Neural progenitor cell (in vitro differentiated cells): ENCODE data around the gene CLNK. TPM values are rescaled to one million over a fixed set of nuclear protein-coding genes. Genes with fewer than 3 reads are reported as not detected.

ENCODE experiments used
- DNase-seq: peaks from one replicate; pipeline ENCODE4 v3.0.0-alpha.2; 2016; ENCODE audit warnings: low spot score
- H2AFZ ChIP-seq: fragments of 200-600 bp; sonication (generic); replicated peaks from 2 replicates; pipeline ENCODE4 v1.6.1; 2016; ENCODE audit warnings: antibody characterized with exemption
- H3F3A ChIP-seq: fragments of 200-600 bp; sonication (generic); 2 replicates; pipeline ENCODE4 v1.6.1; 2016; ENCODE audit warnings: antibody characterized with exemption, low read depth
- H3K27ac ChIP-seq: fragments of 200-600 bp; sonication (generic); 2 replicates; pipeline ENCODE4 v1.5.1; 2016; ENCODE audit warnings: mild to moderate bottlenecking
- H3K27me3 ChIP-seq: fragments of 200-600 bp; sonication (generic); 2 replicates; pipeline ENCODE4 v1.6.1; 2016; ENCODE audit warnings: mild to moderate bottlenecking, moderate library complexity
- H3K36me3 ChIP-seq: fragments of 200-600 bp; sonication (generic); 2 replicates; pipeline ENCODE4 v1.5.1; 2016
- H3K4me1 ChIP-seq: fragments of 200-600 bp; sonication (generic); 2 replicates; pipeline ENCODE4 v1.6.1; 2016; ENCODE audit warnings: mixed run types
- H3K4me2 ChIP-seq: fragments of 200-600 bp; sonication (generic); 2 replicates; pipeline ENCODE4 v1.6.1; 2016
- H3K4me3 ChIP-seq: fragments of 200-600 bp; sonication (generic); 2 replicates; pipeline ENCODE4 v1.5.1; 2016
- H3K79me2 ChIP-seq: fragments of 200-600 bp; sonication (generic); 2 replicates; pipeline ENCODE4 v1.6.1; 2016; ENCODE audit warnings: low read depth
- H3K9ac ChIP-seq: fragments of 200-600 bp; sonication (generic); 2 replicates; pipeline ENCODE4 v1.6.1; 2016
- H3K9me3 ChIP-seq: fragments of 200-600 bp; sonication (generic); 2 replicates; pipeline ENCODE4 v1.5.1; 2016; ENCODE audit warnings: low read depth
- H4K20me1 ChIP-seq: fragments of 200-600 bp; sonication (generic); 2 replicates; pipeline ENCODE4 v1.6.1; 2016; ENCODE audit warnings: low read depth
- H3K27ac Mint-ChIP-seq: 3 replicates; pipeline ENCODE4 v1.8.0; 2021; ENCODE audit warnings: mixed read lengths
- H3K27me3 Mint-ChIP-seq: 2 replicates; pipeline ENCODE4 v1.8.0; 2022; ENCODE audit warnings: low read depth, mild to moderate bottlenecking, inconsistent platforms, moderate library complexity, mixed read lengths; ENCODE audit not compliant: insufficient read depth
- H3K36me3 Mint-ChIP-seq: 3 replicates; pipeline ENCODE4 v1.8.0; 2021; ENCODE audit warnings: mixed read lengths
- H3K4me1 Mint-ChIP-seq: 3 replicates; pipeline ENCODE4 v1.8.0; 2021; ENCODE audit warnings: mixed read lengths
- H3K4me3 Mint-ChIP-seq: 3 replicates; pipeline ENCODE4 v1.8.0; 2021; ENCODE audit warnings: mild to moderate bottlenecking, moderate library complexity, mixed read lengths
- H3K9me3 Mint-ChIP-seq: 3 replicates; pipeline ENCODE4 v1.8.0; 2020; ENCODE audit warnings: mixed read lengths
- CTCF ChIP-seq: fragments of 200-600 bp; sonication (generic); IDR thresholded peaks from 2 replicates; pipeline ENCODE4 v1.5.1; 2017; ENCODE audit warnings: antibody characterized with exemption, mild to moderate bottlenecking
- EZH2 ChIP-seq: fragments of 200-600 bp; sonication (generic); IDR thresholded peaks from 2 replicates; pipeline ENCODE4 v1.6.1; 2017; ENCODE audit warnings: antibody characterized with exemption, mild to moderate bottlenecking, moderate library complexity
- EZH2phosphoT487 ChIP-seq: fragments of 200-600 bp; sonication (generic); IDR thresholded peaks from 2 replicates; pipeline ENCODE4 v1.6.1; 2017; ENCODE audit warnings: antibody characterized with exemption
- total RNA-seq: library from RNA; depleted of rRNA; stranded (reverse); fragments of >200 nt; gene quantifications from 2 replicates; pipeline ENCODE4 v1.2.3, GENCODE V29; 2015; ENCODE audit warnings: low replicate concordance

Gene CLNK
- total RNA-seq, 1 donor from 2014 or later, result not detected

- H3K9me3 ChIP-seq, result no peaks in the 10 kb centered on the region
- no peaks in the 10 kb centered on the region for H4K20me1 ChIP-seq
- H3K36me3 ChIP-seq, result no peaks in the 10 kb centered on the region
- H3K4me1 ChIP-seq, result no peaks in the 10 kb centered on the region
- peaks cover 8% of the 10 kb centered on the region for H3K9me3 Mint-ChIP-seq
- H3K36me3 Mint-ChIP-seq, result no peaks in the 10 kb centered on the region
- TF ChIP-seq EZH2phosphoT487 (no peak), EZH2 (no peak), CTCF (no peak)
- no peak for DNase-seq
- H3K27ac ChIP-seq, result no peak overlapping the region
- H3K9ac ChIP-seq, result no peak overlapping the region
- no peaks in the 10 kb centered on the region for H3F3A ChIP-seq
- no peaks in the 10 kb centered on the region for H3K27me3 ChIP-seq
- H3K27me3 Mint-ChIP-seq, result no peaks in the 10 kb centered on the region
- no peak overlapping the region for H3K27ac Mint-ChIP-seq
- H3K4me1 Mint-ChIP-seq, result no peaks in the 10 kb centered on the region
- H2AFZ ChIP-seq, result no peak overlapping the region
- no peak overlapping the region for H3K4me3 Mint-ChIP-seq
- no peak overlapping the region for H3K4me3 ChIP-seq
- H3K79me2 ChIP-seq, result no peaks in the 10 kb centered on the region
- H3K4me2 ChIP-seq, result no peak overlapping the region
These were observed 36.7 kb downstream of the CLNK start for GRCh38 chr4:10647846-10648245.

GRCh38 chr4:10643600-10644425 lies 40.8 kb downstream of the CLNK start:
- H3K9me3 Mint-ChIP-seq, result peaks cover 15% of the 10 kb centered on the region
- no peaks in the 10 kb centered on the region for H3K27me3 ChIP-seq
- no peaks in the 10 kb centered on the region for H3K9me3 ChIP-seq
- H3F3A ChIP-seq, result no peaks in the 10 kb centered on the region
- H2AFZ ChIP-seq, result no peak overlapping the region
- no peaks in the 10 kb centered on the region for H3K27me3 Mint-ChIP-seq
- H3K27ac ChIP-seq, result no peak overlapping the region
- H3K4me1 Mint-ChIP-seq, result peaks cover 8% of the 10 kb centered on the region
- H3K4me3 Mint-ChIP-seq, result no peak overlapping the region
- H3K4me3 ChIP-seq, result no peak overlapping the region
- no peak overlapping the region for H3K27ac Mint-ChIP-seq
- H3K4me1 ChIP-seq, result peaks cover 5% of the 10 kb centered on the region
- H4K20me1 ChIP-seq, result no peaks in the 10 kb centered on the region
- DNase-seq, result no peak
- no peak overlapping the region for H3K4me2 ChIP-seq
- H3K79me2 ChIP-seq, result no peaks in the 10 kb centered on the region
- no peak overlapping the region for H3K9ac ChIP-seq
- no peaks in the 10 kb centered on the region for H3K36me3 Mint-ChIP-seq
- no peak for TF ChIP-seq CTCF
- TF ChIP-seq EZH2, result no peak
- TF ChIP-seq EZH2phosphoT487, result no peak
- no peaks in the 10 kb centered on the region for H3K36me3 ChIP-seq

DNA sequence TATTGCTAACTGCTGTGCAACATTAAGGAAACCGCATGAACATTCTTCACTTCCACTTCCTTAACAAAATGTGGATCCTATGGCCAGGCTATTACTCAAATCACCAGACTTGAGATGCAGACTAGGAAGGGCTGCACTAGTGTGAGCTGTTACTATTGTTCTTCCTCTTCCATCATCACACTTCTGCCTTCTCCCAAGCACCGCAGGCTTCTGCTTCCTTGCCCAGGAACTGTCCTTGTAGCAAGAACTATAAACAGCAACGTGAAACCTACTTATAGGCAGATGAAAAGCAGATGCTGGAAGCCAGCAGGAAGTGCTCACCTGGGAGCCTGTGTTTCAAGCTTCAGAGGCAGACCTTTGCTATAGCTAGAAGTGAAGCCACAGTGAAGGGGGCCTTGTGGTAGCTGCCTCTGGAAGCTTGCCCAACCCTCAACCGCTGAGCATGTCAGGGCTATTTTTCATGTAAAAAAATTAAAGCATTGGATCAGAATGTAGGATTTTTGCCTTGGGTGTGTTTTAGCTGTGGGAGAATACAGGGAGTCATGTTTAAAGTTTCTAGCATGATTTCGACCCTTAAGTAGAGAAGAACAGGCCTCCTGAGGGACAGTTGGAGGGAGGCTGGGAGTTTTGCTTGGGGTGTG lies 43.9 kb downstream of the CLNK start:
- no peaks in the 10 kb centered on the region for H3K79me2 ChIP-seq
- no peaks in the 10 kb centered on the region for H3F3A ChIP-seq
- no peak overlapping the region for H3K27ac Mint-ChIP-seq
- H3K4me1 Mint-ChIP-seq, result peaks cover 9% of the 10 kb centered on the region
- H3K9ac ChIP-seq, result no peak overlapping the region
- H3K27me3 ChIP-seq, result no peaks in the 10 kb centered on the region
- H3K36me3 ChIP-seq, result no peaks in the 10 kb centered on the region
- no peak overlapping the region for H3K27ac ChIP-seq
- no peak overlapping the region for H2AFZ ChIP-seq
- no peaks in the 10 kb centered on the region for H3K36me3 Mint-ChIP-seq
- TF ChIP-seq EZH2phosphoT487 (no peak), CTCF (no peak), EZH2 (no peak)
- no peak overlapping the region for H3K4me2 ChIP-seq
- no peak for DNase-seq
- no peak overlapping the region for H3K4me3 Mint-ChIP-seq
- H3K4me3 ChIP-seq, result no peak overlapping the region
- no peaks in the 10 kb centered on the region for H3K27me3 Mint-ChIP-seq
- no peaks in the 10 kb centered on the region for H4K20me1 ChIP-seq
- H3K9me3 ChIP-seq, result no peaks in the 10 kb centered on the region
- peaks cover 7% of the 10 kb centered on the region for H3K9me3 Mint-ChIP-seq
- H3K4me1 ChIP-seq, result peaks cover 6% of the 10 kb centered on the region
